ENCODE measurements around the gene HHATL. TPM values are rescaled to one million over a fixed set of nuclear protein-coding genes. Genes with fewer than 3 reads are reported as not detected.
A peak's percentile ranks its signal among the peaks of the same experiment; 100 is the strongest.

HHATL gene
- total RNA-seq, 1 experiment from 2014 or later: 0.92 TPM

GRCh38 chr3:42647821-42648459, 54.7 kb downstream of the HHATL start:
- POLR2A ChIA-PET: interaction anchor here (0.6 to 1.3 kb wide), 4 partner anchors 16 to 102 kb away, joined by 3 to 4 read pairs (median 3); partner anchors contain the start of gene SS18L2
- DNase-seq (ENCODE audit: low spot score): no peak

More at GRCh38 chr3:42647821-42648459, 54.7 kb downstream of the HHATL start:
- Mint-ChIP-seq H3K36me3 (peaks cover 45% of the 10 kb centered on the region), H3K27me3 (ENCODE audit: low read depth) (no peaks in the 10 kb centered on the region), H3K4me1 (peaks cover 35% of the 10 kb centered on the region), H3K4me3 (no peak overlapping the region), H3K27ac (peak overlapping the region; percentile 89), H3K9me3 (no peaks in the 10 kb centered on the region)
- CTCF ChIA-PET: interaction anchor here (0.7 to 2.5 kb wide), 10 partner anchors 17 to 233 kb away, joined by 3 to 19 read pairs (median 5); no protein-coding TSS in a partner anchor
- ATAC-seq: peak; percentile 50
- TF ChIP-seq RELA (CRISPR knock-in tag; IDR thresholded peaks at IDR 0.05; ENCODE audit: borderline replicate concordance) (no peak), STAT6 (CRISPR knock-in tag; conservative IDR thresholded peaks at IDR 0.05; ENCODE audit: low read depth) (no peak), FOXJ3 (CRISPR knock-in tag; IDR thresholded peaks at IDR 0.05; ENCODE audit: borderline replicate concordance) (no peak), ZNF532 (CRISPR knock-in tag; IDR thresholded peaks at IDR 0.05; ENCODE audit: borderline replicate concordance) (no peak), EMX1 (CRISPR knock-in tag; IDR thresholded peaks at IDR 0.05) (no peak), SP1 (CRISPR knock-in tag; conservative IDR thresholded peaks at IDR 0.05) (no peak), USF2 (CRISPR knock-in tag; IDR thresholded peaks at IDR 0.05) (no peak), CDX4 (CRISPR knock-in tag; IDR thresholded peaks at IDR 0.05; ENCODE audit: borderline replicate concordance) (no peak), ZNF263 (CRISPR knock-in tag; IDR thresholded peaks at IDR 0.05; ENCODE audit: low read depth) (no peak), TCF7 (CRISPR knock-in tag; IDR thresholded peaks at IDR 0.05; ENCODE audit: low read depth) (no peak), E2F1 (CRISPR knock-in tag; IDR thresholded peaks at IDR 0.05) (no peak), SOX15 (CRISPR knock-in tag; IDR thresholded peaks at IDR 0.05) (no peak), RORB (CRISPR knock-in tag; IDR thresholded peaks at IDR 0.05) (no peak), OVOL2 (CRISPR knock-in tag; IDR thresholded peaks at IDR 0.05; ENCODE audit: borderline replicate concordance) (no peak), ELF4 (CRISPR knock-in tag; IDR thresholded peaks at IDR 0.05; ENCODE audit: low read depth) (no peak), CREM (CRISPR knock-in tag; IDR thresholded peaks at IDR 0.05) (no peak), ZNF425 (CRISPR knock-in tag; conservative IDR thresholded peaks at IDR 0.05) (no peak), HMGA2 (CRISPR knock-in tag; IDR thresholded peaks at IDR 0.05) (no peak), CBFB (CRISPR knock-in tag; IDR thresholded peaks at IDR 0.05; ENCODE audit: low read depth) (no peak)
